Natural killer cell (primary cell): ENCODE data around the gene DCUN1D2. TPM values are rescaled to one million over a fixed set of nuclear protein-coding genes. Genes with fewer than 3 reads are reported as not detected.

ENCODE experiments used
- ATAC-seq, 3 donors: fragments of 150-1000 bp in 2 of 3; fragments of 200-7000 bp in 1 of 3; cut with Tn5 transposase; 1 replicate in 1 of 3; 2 replicates in 2 of 3; pipeline ENCODE4 v1.10.0; 2021; ENCODE audit warnings: mild to moderate bottlenecking in 2 of 3, moderate library complexity in 2 of 3
- DNase-seq, 2 donors: peaks; one replicate each; pipeline versions ENCODE4 v3.0.0 to v3.0.0-alpha.2; 2013 to 2021; ENCODE audit warnings: mixed read lengths in 1 of 2
- H3K27ac ChIP-seq: one replicate; pipeline ENCODE4 v1.5.1; 2013; ENCODE audit warnings: mild to moderate bottlenecking, low read length
- H3K27me3 ChIP-seq: one replicate; pipeline ENCODE4 v1.6.1; 2013; ENCODE audit warnings: low read length; ENCODE audit not compliant: control insufficient read depth, insufficient read depth
- H3K36me3 ChIP-seq: one replicate; pipeline ENCODE4 v1.6.1; 2013; ENCODE audit warnings: low read length; ENCODE audit not compliant: control insufficient read depth, insufficient read depth
- H3K4me1 ChIP-seq: one replicate; pipeline ENCODE4 v1.6.1; 2013; ENCODE audit warnings: low read length; ENCODE audit not compliant: control insufficient read depth, insufficient read depth
- H3K4me3 ChIP-seq: one replicate; pipeline ENCODE4 v1.5.1; 2013; ENCODE audit warnings: low read length
- H3K9me3 ChIP-seq: one replicate; pipeline ENCODE4 v1.6.1; 2013; ENCODE audit warnings: low read length; ENCODE audit not compliant: control insufficient read depth, insufficient read depth
- H3K27ac Mint-ChIP-seq, 2 donors: one replicate each; pipeline ENCODE4 v1.8.0; 2022; ENCODE audit warnings: mild to moderate bottlenecking in 2 of 2, mixed read lengths in 2 of 2, moderate library complexity in 1 of 2
- H3K27me3 Mint-ChIP-seq, 2 donors: one replicate each; pipeline ENCODE4 v1.8.0; 2022; ENCODE audit warnings: low read depth in 2 of 2, mixed read lengths in 2 of 2
- H3K36me3 Mint-ChIP-seq: one replicate; pipeline ENCODE4 v1.8.0; 2022; ENCODE audit warnings: mixed read lengths
- H3K4me1 Mint-ChIP-seq, 2 donors: one replicate each; pipeline ENCODE4 v1.8.0; 2022; ENCODE audit warnings: mixed read lengths in 2 of 2
- H3K4me3 Mint-ChIP-seq: one replicate; pipeline ENCODE4 v1.8.0; 2022; ENCODE audit warnings: mild to moderate bottlenecking, moderate library complexity, mixed read lengths
- H3K9me3 Mint-ChIP-seq, 2 donors: one replicate each; pipeline ENCODE4 v1.8.0; 2022; ENCODE audit warnings: mixed read lengths in 2 of 2
- WGBS: methylation state at CpG from one replicate; pipeline ENCODE4 v1.1.7; 2013; ENCODE audit warnings: missing lambda C conversion rate; ENCODE audit not compliant: insufficient coverage; 5-methylcytosine and 5-hydroxymethylcytosine counted together
- intact Hi-C: fragments of 100-400 bp; cut with micrococcal nuclease; formaldehyde crosslinking; loops from one replicate; pipeline ENCODE4 v1.14.2; 2022
- total RNA-seq, 4 donors: library from RNA; stranded (reverse); fragments of 120-200 nt in 1 of 4; gene quantifications; one replicate each; pipeline versions ENCODE4 v1.2.3 to v1.2.4, GENCODE V29; 2013 to 2022
- TF ChIP-seq, protein P1 (sequence below): fragments of 200-600 bp; IDR thresholded peaks from one replicate; pipeline ENCODE4 v1.8.0; 2022; ENCODE audit warnings: antibody characterized with exemption

The DCUN1D2 gene
- total RNA-seq, 3 donors from 2014 or later (not counting 1 experiment from before 2014, with no cell fraction given), result 26.1 to 33.9 (median 27.1) TPM

GRCh38 chr13:113460064-113460555, 30.4 kb downstream of the DCUN1D2 start:
- H3K9me3 Mint-ChIP-seq, result no peaks in the 10 kb centered on the region
- Histone ChIP-seq H3K4me1 (no peaks in the 10 kb centered on the region), H3K27ac (no peak overlapping the region), H3K36me3 (peaks cover 31% of the 10 kb centered on the region), H3K4me3 (no peak overlapping the region), H3K27me3 (no peaks in the 10 kb centered on the region), H3K9me3 (no peaks in the 10 kb centered on the region)
- intact Hi-C loops, result no loop called here
- H3K36me3 Mint-ChIP-seq, result no peaks in the 10 kb centered on the region
- TF ChIP-seq, protein P1, sequence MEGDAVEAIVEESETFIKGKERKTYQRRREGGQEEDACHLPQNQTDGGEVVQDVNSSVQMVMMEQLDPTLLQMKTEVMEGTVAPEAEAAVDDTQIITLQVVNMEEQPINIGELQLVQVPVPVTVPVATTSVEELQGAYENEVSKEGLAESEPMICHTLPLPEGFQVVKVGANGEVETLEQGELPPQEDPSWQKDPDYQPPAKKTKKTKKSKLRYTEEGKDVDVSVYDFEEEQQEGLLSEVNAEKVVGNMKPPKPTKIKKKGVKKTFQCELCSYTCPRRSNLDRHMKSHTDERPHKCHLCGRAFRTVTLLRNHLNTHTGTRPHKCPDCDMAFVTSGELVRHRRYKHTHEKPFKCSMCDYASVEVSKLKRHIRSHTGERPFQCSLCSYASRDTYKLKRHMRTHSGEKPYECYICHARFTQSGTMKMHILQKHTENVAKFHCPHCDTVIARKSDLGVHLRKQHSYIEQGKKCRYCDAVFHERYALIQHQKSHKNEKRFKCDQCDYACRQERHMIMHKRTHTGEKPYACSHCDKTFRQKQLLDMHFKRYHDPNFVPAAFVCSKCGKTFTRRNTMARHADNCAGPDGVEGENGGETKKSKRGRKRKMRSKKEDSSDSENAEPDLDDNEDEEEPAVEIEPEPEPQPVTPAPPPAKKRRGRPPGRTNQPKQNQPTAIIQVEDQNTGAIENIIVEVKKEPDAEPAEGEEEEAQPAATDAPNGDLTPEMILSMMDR, result no peak
- no peak for ATAC-seq
- no peaks in the 10 kb centered on the region for H3K27me3 Mint-ChIP-seq
- no peak overlapping the region for H3K4me3 Mint-ChIP-seq
- H3K27ac Mint-ChIP-seq, result no peak overlapping the region
- no peak for DNase-seq
- H3K4me1 Mint-ChIP-seq, result peaks cover 2 to 7% of the 10 kb centered on the region in 2 donors
- 92% methylated on average over 14 of the region's 14 CpGs for WGBS

- Mint-ChIP-seq H3K9me3 (no peaks in the 10 kb centered on the region), H3K36me3 (no peaks in the 10 kb centered on the region), H3K27me3 (no peaks in the 10 kb centered on the region), H3K4me1 (peaks cover 0 to 2% of the 10 kb centered on the region in 2 donors), H3K27ac (no peak overlapping the region), H3K4me3 (no peak overlapping the region)
- intact Hi-C loops, result no loop called here
- DNase-seq (peak in 1 of 2 donors; percentile 14), ATAC-seq (no peak)
- no peaks in the 10 kb centered on the region for H3K4me1 ChIP-seq
- WGBS, result 89% methylated on average over 23 of the region's 23 CpGs
- no peak overlapping the region for H3K4me3 ChIP-seq
- H3K36me3 ChIP-seq, result peaks cover 34% of the 10 kb centered on the region
- H3K27me3 ChIP-seq, result no peaks in the 10 kb centered on the region
- TF ChIP-seq, protein P1, result no peak
- H3K9me3 ChIP-seq, result no peaks in the 10 kb centered on the region
- no peak overlapping the region for H3K27ac ChIP-seq
Observed at GRCh38 chr13:113458253-113459065, 32.1 kb downstream of the DCUN1D2 start.

DNA sequence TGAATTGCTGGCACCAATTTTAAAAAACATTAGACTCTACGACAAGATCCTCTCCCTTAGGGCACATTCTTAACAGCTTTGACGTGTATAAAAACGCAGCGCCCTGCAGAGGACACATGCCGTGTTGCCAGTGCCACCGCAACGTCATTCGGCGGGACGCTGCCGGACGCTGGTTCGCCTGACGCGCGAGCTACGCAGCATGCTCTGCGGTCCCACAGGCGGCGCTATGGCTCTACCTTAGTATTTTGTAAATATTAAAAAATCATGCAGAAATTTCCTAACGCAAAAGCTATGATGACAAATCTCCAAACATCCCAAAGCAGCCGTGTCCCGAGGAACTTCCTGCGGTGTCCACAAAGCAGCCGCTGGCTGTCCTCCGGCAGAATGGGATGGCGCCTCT, 33.0 kb downstream of the DCUN1D2 start:
- TF ChIP-seq, protein P1, result no peak
- H3K9me3 ChIP-seq, result no peaks in the 10 kb centered on the region
- no peak for DNase-seq
- no peak overlapping the region for H3K27ac ChIP-seq
- no peak overlapping the region for H3K4me3 Mint-ChIP-seq
- intact Hi-C loops, result no loop called here
- no peak overlapping the region for H3K27ac Mint-ChIP-seq
- H3K36me3 ChIP-seq, result peaks cover 34% of the 10 kb centered on the region
- H3K4me1 ChIP-seq, result no peaks in the 10 kb centered on the region
- 95% methylated on average over 27 of the region's 27 CpGs for WGBS
- no peak overlapping the region for H3K4me3 ChIP-seq
- H3K9me3 Mint-ChIP-seq, result no peaks in the 10 kb centered on the region
- H3K36me3 Mint-ChIP-seq, result no peaks in the 10 kb centered on the region
- ATAC-seq, result no peak
- no peaks in the 10 kb centered on the region for H3K27me3 Mint-ChIP-seq
- H3K4me1 Mint-ChIP-seq, result no peaks in the 10 kb centered on the region
- no peaks in the 10 kb centered on the region for H3K27me3 ChIP-seq
